SW480 (cell line): ENCODE data around the gene MSRB3.
"Not testable (repeated sequence)": the region's sequence is repeated elsewhere in the genome, so short reads cannot be mapped to it uniquely, and the experiment has no call there.

Experiments
- DNase-seq: peaks from one replicate; pipeline ENCODE4 v3.0.0-alpha.2; 2016; ENCODE audit warnings: low spot score

The MSRB3 gene

GRCh38 chr12:65458718-65459117 lies 180.2 kb downstream of the MSRB3 start:
- no peak for DNase-seq

GRCh38 chr12:65459545-65459944 lies 181.1 kb downstream of the MSRB3 start:
- no peak for DNase-seq

GRCh38 chr12:65460063-65460462 lies 181.6 kb downstream of the MSRB3 start:
- DNase-seq = no peak

GRCh38 chr12:65461017-65461416 lies 182.5 kb downstream of the MSRB3 start:
- DNase-seq = no peak

- DNase-seq = no peak
Observed at GRCh38 chr12:65462484-65462883, 184.0 kb downstream of the MSRB3 start.

GRCh38 chr12:65463082-65463481 lies 184.6 kb downstream of the MSRB3 start:
- no peak for DNase-seq

GRCh38 chr12:65463611-65464010 lies 185.1 kb downstream of the MSRB3 start:
- DNase-seq = no peak

- DNase-seq = no peak
Observed at GRCh38 chr12:65464930-65465329, 186.4 kb downstream of the MSRB3 start.

- no peak for DNase-seq
Observed at GRCh38 chr12:65465766-65466547, 187.5 kb downstream of the MSRB3 start.

- no peak for DNase-seq
Observed at GRCh38 chr12:65466911-65467310, 188.4 kb downstream of the MSRB3 start.

GRCh38 chr12:65470256-65470655 lies 191.8 kb downstream of the MSRB3 start:
- no peak for DNase-seq

GRCh38 chr12:65472079-65472478 lies 193.6 kb downstream of the MSRB3 start:
- DNase-seq = no peak

GRCh38 chr12:65474831-65475230 lies 196.3 kb downstream of the MSRB3 start:
- no peak for DNase-seq

GRCh38 chr12:65477721-65478120 lies 199.2 kb downstream of the MSRB3 start:
- DNase-seq = no peak

- DNase-seq = not testable (repeated sequence)
Observed at GRCh38 chr12:65483891-65484516, 205.5 kb downstream of the MSRB3 start.

GRCh38 chr12:65488197-65488596 lies 209.7 kb downstream of the MSRB3 start:
- no peak for DNase-seq

- DNase-seq = peak; percentile 63
Observed at GRCh38 chr12:65490250-65490649, 211.8 kb downstream of the MSRB3 start.

GRCh38 chr12:65492998-65493912 lies 214.8 kb downstream of the MSRB3 start:
- no peak for DNase-seq

GRCh38 chr12:65493913-65494245 lies 215.4 kb downstream of the MSRB3 start:
- DNase-seq = no peak

GRCh38 chr12:65494537-65494936 lies 216.1 kb downstream of the MSRB3 start:
- DNase-seq = peak; percentile 71

GRCh38 chr12:65495233-65495632 lies 216.8 kb downstream of the MSRB3 start:
- DNase-seq = peak; percentile 68

GRCh38 chr12:65496617-65497016 lies 218.1 kb downstream of the MSRB3 start:
- no peak for DNase-seq

- no peak for DNase-seq
Observed at GRCh38 chr12:65497660-65498059, 219.2 kb downstream of the MSRB3 start.
